Sigmoid colon (tissue), 4 donors: Measurements from ENCODE around the gene UNCX.

Experiments
- POLR2AphosphoS5 ChIP-seq, 4 donors: sonication (generic); formaldehyde crosslinking; IDR thresholded peaks; one replicate each; pipeline ENCODE4 v1.6.1; 2017; ENCODE audit warnings: antibody characterized with exemption in 4 of 4
- TF ChIP-seq, protein P1 (sequence below), 4 experiments: fragments of 450-650 bp in 3 of 4; fragments of 200-600 bp in 1 of 4; IDR thresholded peaks; one replicate each; pipeline ENCODE4 v1.5.1; 2016 to 2019; ENCODE audit warnings: antibody characterized with exemption in 4 of 4, mild to moderate bottlenecking in 3 of 4, moderate library complexity in 2 of 4

DNA sequence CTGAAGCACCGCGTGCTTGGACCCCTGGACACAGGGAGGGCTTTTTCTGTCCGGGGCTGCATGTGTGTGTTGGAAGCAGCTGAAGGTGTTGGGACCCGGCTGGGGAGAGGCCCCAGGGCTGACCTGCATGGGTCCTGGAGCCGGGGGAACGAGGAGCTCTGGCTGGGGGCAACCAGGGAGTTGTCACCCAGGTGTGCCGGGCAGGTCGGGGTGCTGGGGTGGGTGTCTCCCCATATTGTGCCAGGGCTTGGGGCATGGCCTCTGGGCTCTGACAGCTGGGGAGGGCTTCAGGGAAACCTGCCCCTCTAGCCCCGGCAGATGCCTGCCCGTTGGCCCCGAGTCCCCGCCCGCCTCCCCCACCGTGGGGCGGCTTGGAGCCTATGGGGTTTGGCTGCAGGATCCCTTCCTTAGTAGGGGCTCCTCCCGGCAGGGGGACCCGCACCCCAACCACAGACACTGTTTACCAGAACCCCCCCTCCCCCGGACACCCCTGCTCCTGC, 42.3 kb downstream of the UNCX start:
- TF ChIP-seq, protein P1, sequence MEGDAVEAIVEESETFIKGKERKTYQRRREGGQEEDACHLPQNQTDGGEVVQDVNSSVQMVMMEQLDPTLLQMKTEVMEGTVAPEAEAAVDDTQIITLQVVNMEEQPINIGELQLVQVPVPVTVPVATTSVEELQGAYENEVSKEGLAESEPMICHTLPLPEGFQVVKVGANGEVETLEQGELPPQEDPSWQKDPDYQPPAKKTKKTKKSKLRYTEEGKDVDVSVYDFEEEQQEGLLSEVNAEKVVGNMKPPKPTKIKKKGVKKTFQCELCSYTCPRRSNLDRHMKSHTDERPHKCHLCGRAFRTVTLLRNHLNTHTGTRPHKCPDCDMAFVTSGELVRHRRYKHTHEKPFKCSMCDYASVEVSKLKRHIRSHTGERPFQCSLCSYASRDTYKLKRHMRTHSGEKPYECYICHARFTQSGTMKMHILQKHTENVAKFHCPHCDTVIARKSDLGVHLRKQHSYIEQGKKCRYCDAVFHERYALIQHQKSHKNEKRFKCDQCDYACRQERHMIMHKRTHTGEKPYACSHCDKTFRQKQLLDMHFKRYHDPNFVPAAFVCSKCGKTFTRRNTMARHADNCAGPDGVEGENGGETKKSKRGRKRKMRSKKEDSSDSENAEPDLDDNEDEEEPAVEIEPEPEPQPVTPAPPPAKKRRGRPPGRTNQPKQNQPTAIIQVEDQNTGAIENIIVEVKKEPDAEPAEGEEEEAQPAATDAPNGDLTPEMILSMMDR (IDR thresholded peaks at IDR 0.05) = no peak
- no peak for TF ChIP-seq POLR2AphosphoS5 (IDR thresholded peaks at IDR 0.05)
